Measurements from ENCODE around the gene ARHGAP18. TPM values are rescaled to one million over a fixed set of nuclear protein-coding genes. Genes with fewer than 3 reads are reported as not detected.

Gene ARHGAP18
- total and polyA plus RNA-seq, 10 of the 15 experiments (the other 5 are each of a cell fraction or from before 2014, with no cell fraction given): 18.2 to 52.2 (median 31.7) TPM

- SMC1A ChIA-PET (ENCODE audit: uncharacterized antibody, unreplicated experiment): no interaction called here
- H3K36me3 ChIP-seq (ENCODE audit: control insufficient read depth in 2 of 2, insufficient read depth in 2 of 2, low read length in 1 of 2): no peaks in the 10 kb centered on the region
- no peak overlapping the region for H3K4me2 ChIP-seq (ENCODE audit: control insufficient read depth, insufficient read depth)
- 0 out of 4 replicates have a peak, but pooled peaks cover 0 to 2% of the 10 kb centered on the region in 2 experiments for H3K27me3 ChIP-seq (replicated peaks in 1 of 2; ENCODE audit: control insufficient read depth in 2 of 2, insufficient read depth in 2 of 2, low read length in 1 of 2)
- H3K4me1 ChIP-seq (ENCODE audit: control insufficient read depth, insufficient read depth, low read length): no peaks in the 10 kb centered on the region
- DNase-seq (ENCODE audit: low read depth, low spot score): no peak
- no peaks in the 10 kb centered on the region for H4K20me1 ChIP-seq (ENCODE audit: control insufficient read depth, insufficient read depth)
- no peak overlapping the region for H3K27ac ChIP-seq (ENCODE audit: control insufficient read depth, insufficient read depth)
- TSS peak; percentile 48 for BruUV-seq (replicated peaks)
- intact Hi-C loops (cut with micrococcal nuclease; ENCODE audit: unreplicated experiment) (no loop called here), in situ Hi-C loops (cut with MboI) (no loop called here)
- no peak overlapping the region for H3K4me3 ChIP-seq
- RAD21 ChIA-PET (ENCODE audit: unreplicated experiment): no interaction called here
- no peak for ATAC-seq
- WGBS (ENCODE audit: insufficient coverage, insufficient replicate concordance, low lambda C conversion rate, missing lambda C conversion rate): 0% methylated on average over 1 of the region's 2 CpGs
- no peaks in the 10 kb centered on the region for H3K79me2 ChIP-seq (ENCODE audit: control insufficient read depth, insufficient read depth, low read length)
- no peak overlapping the region for H3K9ac ChIP-seq (ENCODE audit: control insufficient read depth, insufficient read depth, low read length)
- no peaks in the 10 kb centered on the region; the same call in 2 of the 3 replicates for H3K9me3 ChIP-seq (replicated peaks; ENCODE audit: control insufficient read depth, insufficient read depth, low read length)
- TF ChIP-seq CHD1 (IDR thresholded peaks at IDR 0.05; ENCODE audit: low read depth, low read length): no peak
- no peak for TF ChIP-seq MEF2B (IDR thresholded peaks at IDR 0.05; ENCODE audit: partially characterized antibody, poor library complexity, severe bottlenecking)
- no peak for TF ChIP-seq JUNB (IDR thresholded peaks at IDR 0.05)
- no peak for TF ChIP-seq RUNX3 (IDR thresholded peaks at IDR 0.05; ENCODE audit: low read length)
- no peak for TF ChIP-seq MLLT1 (IDR thresholded peaks at IDR 0.05)
- no peak for TF ChIP-seq HCFC1 (IDR thresholded peaks at IDR 0.05; ENCODE audit: low read length)
- TF ChIP-seq NFXL1 (IDR thresholded peaks at IDR 0.05; ENCODE audit: borderline replicate concordance): no peak
- TF ChIP-seq TBL1XR1 (IDR thresholded peaks at IDR 0.05; ENCODE audit: low read depth, low read length): no peak
- no peak for TF ChIP-seq KLF5 (IDR thresholded peaks at IDR 0.05; ENCODE audit: partially characterized antibody)
- no peak for TF ChIP-seq BACH1 (IDR thresholded peaks at IDR 0.05; ENCODE audit: borderline replicate concordance)
- TF ChIP-seq HDAC6 (IDR thresholded peaks at IDR 0.05; ENCODE audit: unreplicated experiment): no peak
- no peak for TF ChIP-seq BCL11A (IDR thresholded peaks at IDR 0.05; ENCODE audit: low read depth, low read length)
- CTCF ChIA-PET: no interaction called here
- no peak for FAIRE-seq
- H2AFZ ChIP-seq (ENCODE audit: control insufficient read depth, low read depth, low read length): no peak overlapping the region
- POLR2A ChIA-PET: no interaction called here
These were observed 167.3 kb downstream of the ARHGAP18 start for GRCh38 chr6:129542705-129543104.

All from GM12878 (cell line).